Left kidney (tissue), 2 donors: ENCODE measurements around the gene PDAP1. TPM values are rescaled to one million over a fixed set of nuclear protein-coding genes. Genes with fewer than 3 reads are reported as not detected.
"Not testable (repeated sequence)": the region's sequence is repeated elsewhere in the genome, so short reads cannot be mapped to it uniquely, and the experiment has no call there.

Source experiments
- DNase-seq: peaks from one replicate; pipeline ENCODE4 v3.0.0-alpha.2; 2013
- polyA plus RNA-seq: library from polyadenylated mRNA; unstranded; fragments of 120-200 nt; gene quantifications from one replicate; pipeline ENCODE4 v1.2.1, GENCODE V29; 2013; ENCODE audit not compliant: insufficient read length

The PDAP1 gene
- polyA plus RNA-seq, 1 donor = 137 TPM

- DNase-seq = no peak
Measured at GRCh38 chr7:99429756-99430155, 21.4 kb upstream of the PDAP1 start.

- no peak for DNase-seq
Measured at GRCh38 chr7:99428972-99429566, 20.7 kb upstream of the PDAP1 start.

- DNase-seq = no peak
Measured at GRCh38 chr7:99424932-99425730, 16.7 kb upstream of the PDAP1 start.

- no peak for DNase-seq
Measured at GRCh38 chr7:99422625-99423024, 14.2 kb upstream of the PDAP1 start.

- DNase-seq = no peak
Measured at GRCh38 chr7:99422186-99422585, 13.8 kb upstream of the PDAP1 start.

- DNase-seq = no peak
Measured at GRCh38 chr7:99420986-99421385, 12.6 kb upstream of the PDAP1 start.

- DNase-seq = no peak
Measured at GRCh38 chr7:99420213-99420612, 11.8 kb upstream of the PDAP1 start.

GRCh38 chr7:99419323-99420021 lies 11.1 kb upstream of the PDAP1 start:
- DNase-seq = no peak

GRCh38 chr7:99418260-99418659 lies 9.9 kb upstream of the PDAP1 start:
- DNase-seq = no peak

GRCh38 chr7:99415513-99416127 lies 7.2 kb upstream of the PDAP1 start:
- DNase-seq = not testable (repeated sequence)

GRCh38 chr7:99410635-99411034 lies 2.2 kb upstream of the PDAP1 start:
- DNase-seq = no peak

- DNase-seq = no peak
Measured at GRCh38 chr7:99409806-99410205, 1.4 kb upstream of the PDAP1 start.

- no peak for DNase-seq
Measured at GRCh38 chr7:99409192-99409572, 785 bp upstream of the PDAP1 start.

GRCh38 chr7:99407872-99408378 lies 472 bp downstream of the PDAP1 start:
- DNase-seq = no peak

GRCh38 chr7:99406557-99406956 lies 1.8 kb downstream of the PDAP1 start:
- DNase-seq = no peak

- no peak for DNase-seq
Measured at GRCh38 chr7:99404977-99405320, 3.4 kb downstream of the PDAP1 start.

- no peak for DNase-seq
Measured at GRCh38 chr7:99404235-99404976, 4.0 kb downstream of the PDAP1 start.

GRCh38 chr7:99403764-99404163 lies 4.6 kb downstream of the PDAP1 start:
- DNase-seq = no peak

GRCh38 chr7:99402854-99403253 lies 5.5 kb downstream of the PDAP1 start:
- no peak for DNase-seq

- DNase-seq = no peak
Measured at GRCh38 chr7:99399597-99399996, 8.8 kb downstream of the PDAP1 start.

GRCh38 chr7:99398891-99399445 lies 9.4 kb downstream of the PDAP1 start:
- no peak for DNase-seq
